BJ (cell line): ENCODE results near the gene INAVA. TPM values are rescaled to one million over a fixed set of nuclear protein-coding genes. Genes with fewer than 3 reads are reported as not detected.

Experiments used
- CTCF ChIA-PET: fragments of 350-600 bp; formaldehyde crosslinking; extraction: SDS; loops from one replicate; lab custom pipeline; 2021; ENCODE audit warnings: antibody characterized with exemption, inconsistent platforms; lab: Yijun Ruan, JAX
- POLR2A ChIA-PET: fragments of 300-600 bp; sonication (Branson Sonifier 250); formaldehyde crosslinking; extraction: SDS; loops from one replicate; lab custom pipeline; 2021; ENCODE audit warnings: antibody characterized with exemption; lab: Charles Lee
- DNase-seq: peaks from one replicate; pipeline ENCODE4 v3.0.0-alpha.2; 2011; ENCODE audit warnings: low read depth
- H3K27me3 ChIP-seq: 2 replicates; pipeline ENCODE4 v1.6.0; 2011; ENCODE audit warnings: low read length; ENCODE audit not compliant: control insufficient read depth, insufficient read depth
- H3K36me3 ChIP-seq: 2 replicates; pipeline ENCODE4 v1.5.1; 2011; ENCODE audit warnings: low read length; ENCODE audit not compliant: control insufficient read depth, insufficient read depth
- H3K4me3 ChIP-seq: 2 replicates; pipeline ENCODE4 v1.5.1; 2011; ENCODE audit warnings: low read depth, mild to moderate bottlenecking, control low read depth, low read length
- polyA plus RNA-seq: library from polyadenylated mRNA; depleted of rRNA; stranded (reverse); fragments of >200 nt; gene quantifications from 2 replicates; pipeline ENCODE4 v1.2.3, GENCODE V29; 2011
- TF ChIP-seq, protein P1 (sequence below): IDR thresholded peaks from 2 replicates; pipeline ENCODE4 v1.5.1; 2011; ENCODE audit warnings: low read depth, mild to moderate bottlenecking, control low read depth, inconsistent platforms, low read length, moderate library complexity; ENCODE audit not compliant: insufficient read depth

INAVA gene
- polyA plus RNA-seq, 1 experiment, result 0.01 TPM

DNA sequence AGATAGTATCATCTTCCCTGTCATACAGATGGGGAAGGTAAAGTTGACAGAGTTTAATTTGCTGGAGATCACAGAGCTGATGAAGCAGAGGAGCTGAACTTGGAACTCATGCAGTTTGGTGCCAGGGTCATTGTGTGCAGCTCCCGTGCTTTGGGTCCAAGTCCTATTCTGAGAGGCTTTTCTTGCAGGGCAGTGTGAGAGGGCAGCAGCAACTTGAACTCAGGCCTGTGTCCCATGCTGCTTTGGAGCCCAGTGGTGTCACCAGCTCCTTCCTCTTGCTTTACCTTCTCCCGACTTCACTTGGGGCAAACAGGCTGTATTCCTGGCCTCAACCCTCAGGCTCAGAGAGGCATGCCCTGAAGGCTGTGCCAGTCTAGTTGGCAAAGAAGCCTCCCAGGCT is 24.7 kb downstream of the INAVA start:
- no peak for DNase-seq
- TF ChIP-seq, protein P1, sequence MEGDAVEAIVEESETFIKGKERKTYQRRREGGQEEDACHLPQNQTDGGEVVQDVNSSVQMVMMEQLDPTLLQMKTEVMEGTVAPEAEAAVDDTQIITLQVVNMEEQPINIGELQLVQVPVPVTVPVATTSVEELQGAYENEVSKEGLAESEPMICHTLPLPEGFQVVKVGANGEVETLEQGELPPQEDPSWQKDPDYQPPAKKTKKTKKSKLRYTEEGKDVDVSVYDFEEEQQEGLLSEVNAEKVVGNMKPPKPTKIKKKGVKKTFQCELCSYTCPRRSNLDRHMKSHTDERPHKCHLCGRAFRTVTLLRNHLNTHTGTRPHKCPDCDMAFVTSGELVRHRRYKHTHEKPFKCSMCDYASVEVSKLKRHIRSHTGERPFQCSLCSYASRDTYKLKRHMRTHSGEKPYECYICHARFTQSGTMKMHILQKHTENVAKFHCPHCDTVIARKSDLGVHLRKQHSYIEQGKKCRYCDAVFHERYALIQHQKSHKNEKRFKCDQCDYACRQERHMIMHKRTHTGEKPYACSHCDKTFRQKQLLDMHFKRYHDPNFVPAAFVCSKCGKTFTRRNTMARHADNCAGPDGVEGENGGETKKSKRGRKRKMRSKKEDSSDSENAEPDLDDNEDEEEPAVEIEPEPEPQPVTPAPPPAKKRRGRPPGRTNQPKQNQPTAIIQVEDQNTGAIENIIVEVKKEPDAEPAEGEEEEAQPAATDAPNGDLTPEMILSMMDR, result no peak
- Histone ChIP-seq H3K36me3 (no peaks in the 10 kb centered on the region), H3K27me3 (peaks cover 3% of the 10 kb centered on the region; the same call in 1 of the 2 replicates), H3K4me3 (no peak overlapping the region)
- ChIA-PET POLR2A (no interaction called here), CTCF (interaction anchor here (0.9 to 1.2 kb wide), 2 partner anchors 20 to 298 kb away, joined by 3 read pairs; no protein-coding TSS in a partner anchor)

- Histone ChIP-seq H3K36me3 (no peaks in the 10 kb centered on the region), H3K27me3 (peaks cover 3% of the 10 kb centered on the region; the same call in 1 of the 2 replicates), H3K4me3 (no peak overlapping the region)
- POLR2A ChIA-PET, result no interaction called here
- CTCF ChIA-PET, result no interaction called here
- TF ChIP-seq, protein P1, result no peak
- DNase-seq, result no peak
These were observed 26.9 kb downstream of the INAVA start for GRCh38 chr1:200921571-200922110.

DNA sequence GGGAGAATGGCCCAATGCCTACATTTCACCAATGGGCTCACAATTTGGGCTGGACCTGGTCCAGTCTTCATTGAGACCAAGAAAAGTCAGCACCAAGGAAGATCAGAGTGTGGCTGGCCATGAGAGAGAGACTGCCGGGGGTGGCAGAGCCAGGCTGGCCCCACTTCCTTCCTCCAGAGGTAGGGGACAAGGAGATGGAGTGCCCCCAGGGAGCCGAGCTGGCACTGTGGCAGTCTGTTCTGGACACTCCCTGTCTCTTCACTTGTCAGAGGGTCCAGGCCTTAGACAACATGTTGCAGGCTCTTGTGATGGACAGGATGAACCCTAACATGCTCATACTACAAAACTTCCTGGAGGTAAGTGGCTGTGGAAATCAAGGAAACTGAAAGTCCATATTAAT is 27.7 kb downstream of the INAVA start:
- POLR2A ChIA-PET, result no interaction called here
- CTCF ChIA-PET, result no interaction called here
- TF ChIP-seq, protein P1, result no peak

DNA sequence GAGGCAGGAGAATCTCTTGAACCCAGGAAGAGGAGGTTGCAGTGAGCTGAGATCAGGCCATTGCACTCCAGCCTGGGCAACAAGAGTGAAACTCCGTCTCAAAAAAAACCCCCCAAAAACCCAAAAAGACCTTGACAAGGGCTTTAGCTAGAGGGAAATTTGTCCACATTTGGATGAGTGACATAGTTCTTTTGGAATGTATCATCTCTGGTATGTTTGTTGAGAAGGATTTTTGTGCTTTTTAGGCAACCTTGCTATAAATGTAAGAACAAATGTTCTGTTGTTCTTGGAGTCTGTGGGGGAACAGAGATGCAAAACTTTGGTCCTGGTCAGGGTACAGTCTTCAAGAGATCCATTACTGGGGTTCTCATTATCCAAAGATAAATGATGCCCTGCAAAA is 28.9 kb downstream of the INAVA start:
- ChIA-PET CTCF (interaction anchor here (0.8 kb wide), 1 partner anchor 19 kb away, joined by 3 read pairs; no protein-coding TSS in a partner anchor), POLR2A (no interaction called here)
- H3K4me3 ChIP-seq, result no peak overlapping the region
- TF ChIP-seq, protein P1, result no peak
- peaks cover 6% of the 10 kb centered on the region; the same call in 1 of the 2 replicates for H3K27me3 ChIP-seq
- no peak for DNase-seq
- H3K36me3 ChIP-seq, result no peaks in the 10 kb centered on the region

More for the DNA sequence above, 27.7 kb downstream of the INAVA start:
- Histone ChIP-seq H3K36me3 (no peaks in the 10 kb centered on the region), H3K27me3 (peaks cover 3% of the 10 kb centered on the region; the same call in 1 of the 2 replicates), H3K4me3 (no peak overlapping the region)
- DNase-seq, result no peak

GRCh38 chr1:200925831-200926230 is 31.1 kb downstream of the INAVA start:
- POLR2A ChIA-PET, result no interaction called here
- TF ChIP-seq, protein P1, result no peak
- CTCF ChIA-PET, result no interaction called here
- H3K36me3 ChIP-seq, result no peaks in the 10 kb centered on the region
- DNase-seq, result no peak
- peaks cover 2% of the 10 kb centered on the region; the same call in 1 of the 2 replicates for H3K27me3 ChIP-seq
- H3K4me3 ChIP-seq, result no peak overlapping the region
